GM12878 (cell line): Measurements from ENCODE around the gene N4BP2.

Experiments used
- ASH2L ChIP-seq: fragments of 300-600, 200-600 bp; sonication (generic); IDR thresholded peaks from 2 replicates; pipeline ENCODE4 v1.6.1; 2017; ENCODE audit warnings: low read depth, mild to moderate bottlenecking, borderline replicate concordance
- CHD4 ChIP-seq: fragments of 200-600 bp; sonication (generic); IDR thresholded peaks from 2 replicates; pipeline ENCODE4 v1.6.1; 2016; ENCODE audit warnings: mild to moderate bottlenecking
- CTCF ChIP-seq, 3 experiments: IDR thresholded peaks in 2 of 3; conservative IDR thresholded peaks in 1 of 3; 2 replicates each; pipeline ENCODE4 v1.5.1; 2011; ENCODE audit warnings: low read depth in 3 of 3, low read length in 3 of 3, mild to moderate bottlenecking in 3 of 3, control low read depth in 2 of 3, moderate library complexity in 2 of 3, inconsistent platforms in 1 of 3, mixed read lengths in 1 of 3; ENCODE audit not compliant: control insufficient read depth in 2 of 3, insufficient read depth in 1 of 3; ENCODE audit errors: extremely low read depth in 1 of 3
- JUND ChIP-seq: IDR thresholded peaks from 2 replicates; pipeline ENCODE4 v1.6.1; 2012; ENCODE audit warnings: low read depth, mild to moderate bottlenecking, low read length, improper control_type of control experiment, moderate library complexity
- NFYA ChIP-seq: IDR thresholded peaks from 2 replicates; pipeline ENCODE4 v1.6.1; 2011; ENCODE audit warnings: low read depth, mild to moderate bottlenecking, low read length, improper control_type of control experiment, borderline replicate concordance
- SP1 ChIP-seq: IDR thresholded peaks from one replicate; pipeline ENCODE4 v1.6.1; 2011; ENCODE audit warnings: low read depth, low read length
- TARDBP ChIP-seq: IDR thresholded peaks from 2 replicates; pipeline ENCODE4 v1.6.1; 2016; ENCODE audit warnings: borderline replicate concordance
- TF ChIP-seq, protein P1 (sequence below): fragments of 450-650 bp; conservative IDR thresholded peaks from 2 replicates; pipeline ENCODE4 v1.6.1; 2017; ENCODE audit warnings: mild to moderate bottlenecking, moderate library complexity

DNA sequence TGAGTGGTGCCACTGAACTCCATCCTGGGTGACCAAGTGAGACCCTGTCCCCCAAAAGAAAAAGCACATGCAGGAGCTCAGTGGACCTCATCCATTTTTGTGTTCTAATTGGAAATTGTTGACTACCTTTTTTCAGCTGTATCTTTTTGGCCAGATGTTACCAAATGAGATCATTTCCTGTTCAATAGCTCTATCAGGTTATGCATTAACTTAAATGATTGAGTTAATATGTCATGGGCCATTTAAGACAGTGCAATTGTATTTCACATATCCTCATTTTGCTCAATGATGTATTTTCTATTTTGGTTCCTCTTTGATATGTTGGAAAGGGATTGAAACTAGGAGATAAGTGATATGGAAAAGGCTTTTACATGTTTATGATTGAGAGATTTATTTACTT is 113.9 kb downstream of the N4BP2 start:
- TF ChIP-seq CHD4 (no peak), CTCF (IDR thresholded peaks at IDR 0.05 in 2 of 3, conservative IDR thresholded peaks at IDR 0.05 in 1 of 3; ENCODE audit: control insufficient read depth in 2 of 3, extremely low read depth in 1 of 3, insufficient read depth in 1 of 3, low read depth in 3 of 3, low read length in 3 of 3) (no peak), ASH2L (no peak), NFYA (no peak), SP1 (no peak), JUND (no peak), TARDBP (no peak)
- TF ChIP-seq, protein P1, sequence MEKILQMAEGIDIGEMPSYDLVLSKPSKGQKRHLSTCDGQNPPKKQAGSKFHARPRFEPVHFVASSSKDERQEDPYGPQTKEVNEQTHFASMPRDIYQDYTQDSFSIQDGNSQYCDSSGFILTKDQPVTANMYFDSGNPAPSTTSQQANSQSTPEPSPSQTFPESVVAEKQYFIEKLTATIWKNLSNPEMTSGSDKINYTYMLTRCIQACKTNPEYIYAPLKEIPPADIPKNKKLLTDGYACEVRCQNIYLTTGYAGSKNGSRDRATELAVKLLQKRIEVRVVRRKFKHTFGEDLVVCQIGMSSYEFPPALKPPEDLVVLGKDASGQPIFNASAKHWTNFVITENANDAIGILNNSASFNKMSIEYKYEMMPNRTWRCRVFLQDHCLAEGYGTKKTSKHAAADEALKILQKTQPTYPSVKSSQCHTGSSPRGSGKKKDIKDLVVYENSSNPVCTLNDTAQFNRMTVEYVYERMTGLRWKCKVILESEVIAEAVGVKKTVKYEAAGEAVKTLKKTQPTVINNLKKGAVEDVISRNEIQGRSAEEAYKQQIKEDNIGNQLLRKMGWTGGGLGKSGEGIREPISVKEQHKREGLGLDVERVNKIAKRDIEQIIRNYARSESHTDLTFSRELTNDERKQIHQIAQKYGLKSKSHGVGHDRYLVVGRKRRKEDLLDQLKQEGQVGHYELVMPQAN, result no peak
